Effector memory CD8-positive, alpha-beta T cell (primary cell): ENCODE measurements around the gene OR2Z1.
"Not testable (repeated sequence)": the region's sequence is repeated elsewhere in the genome, so short reads cannot be mapped to it uniquely, and the experiment has no call there.

Experiments used
- ATAC-seq: fragments of 150-1000 bp; cut with Tn5 transposase; replicated peaks from 2 replicates; pipeline ENCODE4 v1.10.0; 2021; ENCODE audit warnings: mild to moderate bottlenecking, moderate library complexity
- DNase-seq, 3 experiments: peaks; one replicate each; pipeline ENCODE4 v3.0.0; 2021
- H3K27ac Mint-ChIP-seq, 2 donors: one replicate each; pipeline ENCODE4 v1.8.0; 2022; ENCODE audit warnings: mild to moderate bottlenecking in 2 of 2, mixed read lengths in 2 of 2, moderate library complexity in 2 of 2
- H3K27me3 Mint-ChIP-seq, 2 donors: one replicate each; pipeline ENCODE4 v1.8.0; 2022; ENCODE audit warnings: mixed read lengths in 2 of 2
- H3K36me3 Mint-ChIP-seq: one replicate; pipeline ENCODE4 v1.8.0; 2022; ENCODE audit warnings: mild to moderate bottlenecking, moderate library complexity, mixed read lengths; ENCODE audit not compliant: insufficient read depth
- H3K4me1 Mint-ChIP-seq, 2 donors: one replicate each; pipeline ENCODE4 v1.8.0; 2022; ENCODE audit warnings: low read depth in 2 of 2, mixed read lengths in 2 of 2
- H3K4me3 Mint-ChIP-seq, 2 donors: one replicate each; pipeline ENCODE4 v1.8.0; 2022; ENCODE audit warnings: mild to moderate bottlenecking in 2 of 2, mixed read lengths in 2 of 2, moderate library complexity in 2 of 2
- H3K9me3 Mint-ChIP-seq, 2 donors: one replicate each; pipeline ENCODE4 v1.8.0; 2022; ENCODE audit warnings: mixed read lengths in 2 of 2

Gene OR2Z1

DNA sequence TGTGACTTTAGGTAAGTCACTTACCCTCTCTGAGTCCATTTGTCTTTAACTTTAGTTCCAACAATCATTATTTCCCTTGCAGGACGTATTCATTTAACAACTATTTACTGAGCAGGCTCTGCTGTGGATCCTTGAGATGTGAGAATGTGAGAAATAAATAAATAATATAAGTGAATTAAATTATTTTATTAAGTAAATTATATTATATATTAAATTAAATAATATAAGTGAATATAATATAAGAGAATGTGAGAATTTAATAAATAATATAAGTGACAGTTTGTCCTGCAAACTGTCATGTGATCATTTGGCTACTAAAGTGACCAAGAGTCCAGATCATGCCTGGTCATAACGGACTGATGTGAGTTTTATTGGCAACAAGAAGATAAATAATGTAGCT, 598 bp downstream of the OR2Z1 start:
- Mint-ChIP-seq H3K27ac (no peak overlapping the region), H3K9me3 (peaks cover 0 to 3% of the 10 kb centered on the region in 2 donors)
- no peak for ATAC-seq

DNA sequence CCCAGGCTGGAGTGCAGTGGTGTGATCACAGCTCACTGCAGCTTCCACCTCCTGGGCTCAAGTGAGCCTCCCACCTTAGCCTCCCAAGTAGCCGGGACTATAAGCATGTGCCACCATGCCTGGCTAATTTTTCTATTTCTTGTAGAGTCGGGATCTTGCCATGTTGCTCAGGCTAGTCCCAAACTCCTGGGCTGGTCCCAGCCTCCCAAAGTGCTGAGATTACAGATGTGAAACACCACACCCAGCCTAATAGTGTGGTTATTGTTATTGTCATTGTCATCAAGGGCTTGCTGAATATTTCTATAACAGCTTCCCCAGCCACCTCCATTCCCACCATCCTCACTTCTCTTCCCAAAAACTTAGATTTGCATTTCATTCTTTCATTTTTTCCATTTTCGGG, 2.8 kb downstream of the OR2Z1 start:
- Mint-ChIP-seq H3K4me1 (no peaks in the 10 kb centered on the region), H3K9me3 (peaks cover 0 to 3% of the 10 kb centered on the region in 2 donors), H3K36me3 (no peaks in the 10 kb centered on the region), H3K27me3 (peaks cover 40 to 44% of the 10 kb centered on the region in 2 donors), H3K27ac (no peak overlapping the region), H3K4me3 (no peak overlapping the region)
- no peak for ATAC-seq
- DNase-seq = no peak

More for the DNA sequence above, 598 bp downstream of the OR2Z1 start:
- Mint-ChIP-seq H3K4me1 (no peaks in the 10 kb centered on the region), H3K36me3 (no peaks in the 10 kb centered on the region), H3K27me3 (peaks cover 43 to 44% of the 10 kb centered on the region in 2 donors), H3K4me3 (no peak overlapping the region)
- DNase-seq = no peak

DNA sequence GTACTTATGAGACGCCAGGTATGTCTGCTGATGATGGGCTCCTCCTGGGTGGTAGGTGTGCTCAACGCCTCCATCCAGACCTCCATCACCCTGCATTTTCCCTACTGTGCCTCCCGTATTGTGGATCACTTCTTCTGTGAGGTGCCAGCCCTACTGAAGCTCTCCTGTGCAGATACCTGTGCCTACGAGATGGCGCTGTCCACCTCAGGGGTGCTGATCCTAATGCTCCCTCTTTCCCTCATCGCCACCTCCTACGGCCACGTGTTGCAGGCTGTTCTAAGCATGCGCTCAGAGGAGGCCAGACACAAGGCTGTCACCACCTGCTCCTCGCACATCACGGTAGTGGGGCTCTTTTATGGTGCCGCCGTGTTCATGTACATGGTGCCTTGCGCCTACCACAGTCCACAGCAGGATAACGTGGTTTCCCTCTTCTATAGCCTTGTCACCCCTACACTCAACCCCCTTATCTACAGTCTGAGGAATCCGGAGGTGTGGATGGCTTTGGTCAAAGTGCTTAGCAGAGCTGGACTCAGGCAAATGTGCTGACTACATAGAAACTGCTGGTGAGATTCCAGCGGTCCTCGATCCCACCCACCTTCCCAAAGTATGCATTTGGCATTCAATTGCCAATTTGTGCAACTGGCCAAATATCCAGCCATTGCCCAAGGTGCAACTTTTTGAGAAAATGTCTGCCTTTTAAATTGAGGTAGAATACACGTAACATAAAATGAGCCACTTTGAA, 10.2 kb downstream of the OR2Z1 start:
- Mint-ChIP-seq H3K36me3 (peaks cover 6% of the 10 kb centered on the region), H3K4me3 (no peak overlapping the region), H3K9me3 (no peaks in the 10 kb centered on the region), H3K27me3 (peaks cover 20% of the 10 kb centered on the region in 2 donors), H3K4me1 (no peaks in the 10 kb centered on the region), H3K27ac (no peak overlapping the region)
- ATAC-seq (no peak), DNase-seq (no peak)

DNA sequence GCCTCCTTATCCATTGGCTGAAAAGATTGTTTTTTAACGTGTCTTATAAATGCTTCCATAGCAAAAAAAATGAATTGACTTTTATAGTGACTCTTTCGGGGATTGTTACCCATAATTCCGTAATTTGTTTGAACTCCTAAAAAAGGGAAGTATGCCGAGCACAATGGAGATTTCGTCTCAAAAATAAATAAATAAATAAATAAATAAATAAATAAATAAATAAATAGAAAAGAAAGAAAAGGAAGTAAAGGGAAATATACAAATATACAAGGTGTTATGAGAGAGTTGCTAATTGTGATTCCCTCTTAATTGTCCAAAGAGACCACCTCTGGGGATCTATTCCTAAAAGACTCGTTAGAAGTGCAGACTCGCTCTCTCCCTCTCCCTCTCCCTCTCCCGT, 16.9 kb downstream of the OR2Z1 start:
- no peak overlapping the region for H3K4me3 Mint-ChIP-seq
- DNase-seq (no peak), ATAC-seq (no peak)
- no peaks in the 10 kb centered on the region for H3K27me3 Mint-ChIP-seq
- H3K9me3 Mint-ChIP-seq = no peaks in the 10 kb centered on the region
- H3K4me1 Mint-ChIP-seq = no peaks in the 10 kb centered on the region
- H3K36me3 Mint-ChIP-seq = no peaks in the 10 kb centered on the region
- no peak overlapping the region for H3K27ac Mint-ChIP-seq

DNA sequence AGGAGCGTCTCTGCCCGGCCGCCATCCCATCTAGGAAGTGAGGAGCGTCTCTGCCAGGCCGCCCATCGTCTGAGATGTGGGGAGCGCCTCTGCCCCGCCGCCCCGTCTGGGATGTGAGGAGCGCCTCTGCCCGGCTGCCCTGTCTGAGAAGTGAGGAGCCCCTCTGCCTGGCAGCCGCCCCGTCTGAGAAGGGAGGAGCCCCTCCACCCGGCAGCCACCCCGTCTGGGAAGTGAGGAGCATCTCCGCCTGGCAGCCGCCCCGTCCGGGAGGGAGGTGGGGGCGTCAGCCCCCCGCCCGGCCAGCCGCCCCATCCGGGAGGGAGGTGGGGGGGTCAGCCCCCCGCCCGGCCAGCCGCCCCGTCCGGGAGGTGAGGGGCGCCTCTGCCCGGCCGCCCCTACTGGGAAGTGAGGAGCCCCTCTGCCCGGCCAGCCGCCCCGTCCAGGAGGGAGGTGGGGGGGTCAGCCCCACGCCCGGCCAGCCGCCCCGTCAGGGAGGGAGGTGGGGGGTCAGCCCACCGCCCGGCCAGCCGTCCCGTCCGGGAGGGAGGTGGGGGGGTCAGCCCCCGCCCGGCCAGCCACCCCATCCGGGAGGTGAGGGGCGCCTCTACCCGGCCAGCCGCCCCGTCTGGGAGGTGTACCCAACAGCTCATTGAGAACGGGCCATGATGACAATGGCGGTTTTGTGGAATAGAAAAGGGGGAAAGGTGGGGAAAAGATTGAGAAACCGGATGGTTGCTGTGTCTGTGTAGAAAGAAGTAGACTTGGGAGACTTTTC, 18.0 kb downstream of the OR2Z1 start:
- ATAC-seq, H3K27me3 Mint-ChIP-seq, H3K36me3 Mint-ChIP-seq, H3K27ac Mint-ChIP-seq, H3K9me3 Mint-ChIP-seq, H3K4me1 Mint-ChIP-seq, DNase-seq, H3K4me3 Mint-ChIP-seq: not testable (repeated sequence)

DNA sequence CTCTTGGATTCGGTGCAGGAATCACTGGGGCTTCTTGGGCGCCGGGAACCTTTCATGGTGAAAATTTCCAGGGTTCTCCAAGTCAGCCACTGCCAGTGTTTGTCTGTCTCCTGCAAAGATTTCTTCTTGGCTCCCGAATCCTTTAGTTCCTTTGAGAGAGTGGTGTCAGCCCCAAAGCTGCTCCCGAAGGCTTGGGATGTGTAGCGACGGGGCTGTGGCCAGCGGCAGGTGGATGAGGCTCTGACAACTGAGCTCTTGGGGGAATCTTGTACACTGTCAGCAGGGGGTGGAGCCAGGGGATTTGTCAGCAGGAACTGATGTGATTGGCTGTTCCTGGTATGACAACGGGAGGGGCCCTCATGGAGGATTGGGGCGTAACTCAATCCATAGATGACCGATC, 45.8 kb downstream of the OR2Z1 start:
- H3K9me3 Mint-ChIP-seq, H3K4me1 Mint-ChIP-seq, H3K27me3 Mint-ChIP-seq, DNase-seq, H3K36me3 Mint-ChIP-seq, ATAC-seq, H3K27ac Mint-ChIP-seq, H3K4me3 Mint-ChIP-seq: not testable (repeated sequence)

DNA sequence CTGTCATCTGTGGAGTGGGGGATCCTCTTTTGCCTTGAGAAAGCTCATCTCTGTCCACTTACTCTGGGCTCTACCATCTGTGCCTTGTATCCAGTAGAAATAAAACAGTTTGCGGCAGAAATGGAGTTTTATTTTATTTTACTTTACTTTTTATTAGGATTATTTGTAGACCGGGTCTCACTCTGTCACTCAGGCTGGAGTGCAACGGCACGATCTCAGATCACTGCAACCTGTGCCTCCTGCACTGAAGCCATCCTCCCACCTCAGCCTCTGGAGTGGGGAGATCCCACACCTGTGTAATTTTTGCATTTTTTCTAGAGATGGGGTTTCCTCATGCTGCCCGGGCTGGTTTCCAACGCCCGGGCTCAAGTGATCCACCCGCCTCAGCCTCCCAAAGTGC, 47.8 kb downstream of the OR2Z1 start:
- H3K36me3 Mint-ChIP-seq, H3K4me3 Mint-ChIP-seq: not testable (repeated sequence)

DNA sequence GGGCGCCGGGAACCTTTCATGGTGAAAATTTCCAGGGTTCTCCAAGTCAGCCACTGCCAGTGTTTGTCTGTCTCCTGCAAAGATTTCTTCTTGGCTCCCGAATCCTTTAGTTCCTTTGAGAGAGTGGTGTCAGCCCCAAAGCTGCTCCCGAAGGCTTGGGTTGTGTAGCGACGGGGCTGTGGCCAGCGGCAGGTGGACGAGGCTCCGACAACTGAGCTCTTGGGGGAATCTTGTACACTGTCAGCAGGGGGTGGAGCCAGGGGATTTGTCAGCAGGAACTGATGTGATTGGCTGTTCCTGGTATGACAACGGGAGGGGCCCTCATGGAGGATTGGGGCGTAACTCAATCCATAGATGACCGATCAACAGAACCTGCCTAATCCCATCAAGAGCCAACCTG, 52.2 kb downstream of the OR2Z1 start:
- not testable (repeated sequence) for H3K4me1 Mint-ChIP-seq, H3K27me3 Mint-ChIP-seq

More for the DNA sequence above, 47.8 kb downstream of the OR2Z1 start:
- not testable (repeated sequence) for DNase-seq, H3K27me3 Mint-ChIP-seq, H3K9me3 Mint-ChIP-seq, H3K27ac Mint-ChIP-seq, H3K4me1 Mint-ChIP-seq, ATAC-seq

More for the DNA sequence above, 52.2 kb downstream of the OR2Z1 start:
- H3K27ac Mint-ChIP-seq, DNase-seq, ATAC-seq, H3K9me3 Mint-ChIP-seq, H3K36me3 Mint-ChIP-seq, H3K4me3 Mint-ChIP-seq: not testable (repeated sequence)
